Hair follicular keratinocyte (primary cell): Measurements from ENCODE around the gene ZNF66. TPM values are rescaled to one million over a fixed set of nuclear protein-coding genes. Genes with fewer than 3 reads are reported as not detected.

Experiments
- total RNA-seq: library from RNA; depleted of rRNA; stranded (reverse); fragments of >200 nt; gene quantifications from 2 replicates; pipeline ENCODE4 v1.2.3, GENCODE V29; 2015

Gene ZNF66
- total RNA-seq, result 1.2 and 2.2 TPM in 2 replicates

GRCh38 chr19:20776083-20777076 is at the start of gene ZNF66:
ZNF66 (plus strand) TSS chr19:20776304; CDS start chr19:20776448, 144 bp downstream.

Other genes with a start within 250 kb of the ZNF66 start
- 2.3 and 8.6 TPM in 2 replicates for gene ZNF737, start 210.5 kb upstream of the ZNF66 start, total RNA-seq
- 6.9 and 7.3 TPM in 2 replicates for gene ZNF626, start 114.7 kb upstream of the ZNF66 start, total RNA-seq
- 1.4 and 5.2 TPM in 2 replicates for gene ZNF85, start 146.9 kb downstream of the ZNF66 start, total RNA-seq
- 3.0 and 5.6 TPM in 2 replicates for gene ZNF430, start 244.4 kb downstream of the ZNF66 start, total RNA-seq